HAP-1 (cell line): ENCODE data around the gene MAST4.
"Not testable (repeated sequence)": the region's sequence is repeated elsewhere in the genome, so short reads cannot be mapped to it uniquely, and the experiment has no call there.

Experiments used
- DNase-seq, 2 experiments: peaks; one replicate each; pipeline ENCODE4 v3.0.0-alpha.2; 2016 to 2020; ENCODE audit warnings: low spot score in 2 of 2
- H3K27me3 ChIP-seq: fragments of 250-450 bp; sonication (Bioruptor Pico); 2 replicates; pipeline ENCODE4 v1.5.1; 2020; ENCODE audit warnings: low read depth, mild to moderate bottlenecking, moderate library complexity
- H3K36me3 ChIP-seq: fragments of 250-450 bp; sonication (Bioruptor Pico); replicated peaks from 2 replicates; pipeline ENCODE4 v1.5.1; 2020; ENCODE audit warnings: mild to moderate bottlenecking
- H3K4me1 ChIP-seq: fragments of 250-450 bp; sonication (Bioruptor Pico); 2 replicates; pipeline ENCODE4 v1.5.1; 2020; ENCODE audit warnings: mild to moderate bottlenecking
- H3K4me3 ChIP-seq: fragments of 250-450 bp; sonication (Bioruptor Pico); 2 replicates; pipeline ENCODE4 v1.5.1; 2020; ENCODE audit warnings: mild to moderate bottlenecking, moderate library complexity
- H3K9me3 ChIP-seq: fragments of 250-450 bp; sonication (Bioruptor Pico); 2 replicates; pipeline ENCODE4 v1.5.1; 2020; ENCODE audit warnings: mild to moderate bottlenecking, moderate library complexity
- in situ Hi-C: fragments of 300-500 bp; cut with MboI; formaldehyde crosslinking; loops from 3 replicates; pipeline ENCODE4 v1.14.3; 2020; ENCODE audit warnings: low sequenced_read_pairs, inconsistent platforms, mixed read lengths

The MAST4 gene

DNA sequence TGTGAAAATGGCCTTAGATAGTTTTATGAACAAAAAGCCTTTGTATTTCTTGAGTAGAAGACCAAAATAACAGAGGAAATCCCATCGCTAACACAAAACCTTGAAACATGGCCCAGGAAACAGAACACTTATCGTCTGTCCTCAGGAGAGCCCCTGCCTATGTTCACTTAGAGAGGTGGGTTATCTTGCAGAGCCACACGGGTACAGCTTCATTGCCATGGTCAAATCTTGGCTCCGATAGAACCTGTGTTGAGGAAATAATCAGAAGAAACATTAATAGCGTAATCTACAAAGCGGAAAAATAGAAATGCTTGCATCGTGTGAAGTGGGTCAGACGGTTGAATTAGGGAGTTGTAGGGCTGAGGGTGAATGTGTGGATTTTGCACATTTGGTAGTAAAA is 216.1 kb downstream of the MAST4 start:
- H3K4me1 ChIP-seq, result peaks cover 5% of the 10 kb centered on the region; the same call in 1 of the 2 replicates
- in situ Hi-C loops, result loop anchor here (25.0 kb wide), 1 partner anchor 400 kb away; no protein-coding TSS in a partner anchor
- H3K9me3 ChIP-seq, result no peaks in the 10 kb centered on the region
- no peaks in the 10 kb centered on the region for H3K36me3 ChIP-seq
- peaks cover 88% of the 10 kb centered on the region for H3K27me3 ChIP-seq
- no peak for DNase-seq
- no peak overlapping the region for H3K4me3 ChIP-seq

DNA sequence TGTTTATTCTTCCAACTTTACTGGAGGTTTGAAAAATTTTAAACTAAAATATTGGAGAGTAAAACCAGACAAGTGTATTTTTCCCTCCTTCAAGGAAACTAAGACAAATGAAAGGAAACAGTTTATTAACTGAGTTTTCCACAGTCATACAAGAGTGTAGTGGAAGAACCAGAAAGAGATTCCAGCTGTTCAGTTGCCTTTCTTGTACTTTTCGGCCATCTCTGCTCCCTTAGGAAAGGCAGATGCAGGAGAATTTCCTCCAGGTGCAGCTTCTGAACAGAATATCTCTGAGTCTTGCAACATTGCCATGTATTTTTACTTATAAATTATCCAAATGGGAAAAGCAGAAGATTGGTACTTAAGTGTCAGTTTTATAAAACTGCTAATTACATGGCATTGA is 217.1 kb downstream of the MAST4 start:
- DNase-seq, result no peak
- Histone ChIP-seq H3K4me1 (peaks cover 5% of the 10 kb centered on the region; the same call in 1 of the 2 replicates), H3K36me3 (no peaks in the 10 kb centered on the region), H3K27me3 (peaks cover 80% of the 10 kb centered on the region), H3K4me3 (no peak overlapping the region), H3K9me3 (no peaks in the 10 kb centered on the region)
- in situ Hi-C loops, result loop anchor here (25.0 kb wide), 1 partner anchor 399 kb away; no protein-coding TSS in a partner anchor

DNA sequence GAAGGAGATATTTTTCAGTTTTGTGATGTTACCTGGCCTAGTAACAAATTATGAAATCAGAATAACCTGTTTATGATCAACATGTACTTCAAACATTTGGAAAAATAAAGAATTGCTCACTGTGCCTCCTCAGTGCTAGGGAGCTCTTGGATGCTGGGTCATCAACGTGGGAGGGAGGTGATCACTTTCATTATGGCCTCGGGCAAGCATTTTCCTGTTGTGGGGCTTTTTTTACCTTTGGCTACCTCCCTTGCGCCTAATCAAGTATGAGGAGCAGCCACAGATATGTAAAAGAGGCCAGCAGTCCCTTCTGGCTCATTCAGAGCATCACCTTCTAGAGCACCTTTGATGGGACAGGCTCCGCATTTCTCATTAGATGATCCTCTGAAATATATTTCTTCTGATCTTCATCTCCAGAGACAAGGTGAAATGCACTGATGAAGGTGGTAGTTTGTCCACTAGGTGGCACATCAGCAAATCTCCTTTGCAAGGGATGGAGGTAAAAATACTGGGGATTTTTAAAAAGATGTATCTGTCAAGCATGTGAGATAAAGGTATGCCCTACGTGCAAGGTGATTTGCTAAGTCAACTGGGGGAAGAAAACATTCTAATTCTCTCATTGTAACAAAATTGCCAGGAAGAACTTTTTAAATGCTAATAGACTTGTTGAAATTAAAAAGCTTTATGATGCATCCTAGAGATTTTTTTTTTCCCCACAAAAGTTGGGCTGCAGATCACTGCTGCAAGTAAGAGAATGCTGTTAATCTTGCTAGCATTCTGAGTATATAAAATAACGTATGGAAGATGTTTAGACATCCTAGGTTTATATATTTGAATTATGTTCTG is 218.2 kb downstream of the MAST4 start:
- H3K4me3 ChIP-seq, result no peak overlapping the region
- peaks cover 80% of the 10 kb centered on the region for H3K27me3 ChIP-seq
- peak; percentile 47 to 65 for DNase-seq

DNA sequence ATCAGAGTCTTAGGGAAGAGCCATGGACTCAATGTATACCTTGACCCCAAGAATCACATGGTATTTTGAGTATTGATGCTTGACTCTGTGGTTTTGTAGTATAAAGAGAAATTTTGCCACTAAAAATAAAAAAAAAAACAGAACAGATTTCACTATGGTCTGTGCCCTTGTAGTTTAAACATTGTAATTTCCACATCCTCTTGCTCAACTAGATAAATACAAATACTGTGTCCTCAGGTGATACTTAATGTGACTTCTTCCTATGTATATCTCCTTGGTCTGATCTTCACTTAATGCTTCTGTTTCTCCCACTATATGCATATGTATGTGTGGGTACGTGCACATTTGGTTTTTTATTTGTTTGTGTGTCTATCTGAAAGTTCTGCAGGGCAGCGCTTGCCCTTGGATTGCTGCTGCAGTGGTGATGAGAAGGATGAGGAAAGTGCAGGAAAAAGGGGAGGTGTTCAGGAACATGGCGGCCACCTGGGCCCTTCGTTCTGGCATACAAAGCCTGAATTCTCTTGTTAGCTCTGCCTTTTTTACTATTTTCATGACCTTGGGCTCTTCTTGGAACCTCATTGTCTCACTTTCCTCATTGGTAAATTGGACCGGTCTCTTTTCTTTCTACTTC is 222.2 kb downstream of the MAST4 start:
- Histone ChIP-seq H3K4me1 (peaks cover 5% of the 10 kb centered on the region; the same call in 1 of the 2 replicates), H3K36me3 (no peaks in the 10 kb centered on the region), H3K4me3 (no peak overlapping the region), H3K9me3 (no peaks in the 10 kb centered on the region), H3K27me3 (peaks cover 57% of the 10 kb centered on the region)
- no peak for DNase-seq
- in situ Hi-C loops, result loop anchor here (25.0 kb wide), 1 partner anchor 394 kb away; no protein-coding TSS in a partner anchor

More for the DNA sequence above, 218.2 kb downstream of the MAST4 start:
- Histone ChIP-seq H3K4me1 (peaks cover 5% of the 10 kb centered on the region; the same call in 1 of the 2 replicates), H3K9me3 (no peaks in the 10 kb centered on the region), H3K36me3 (no peaks in the 10 kb centered on the region)
- in situ Hi-C loops, result loop anchor here (25.0 kb wide), 1 partner anchor 398 kb away; no protein-coding TSS in a partner anchor

DNA sequence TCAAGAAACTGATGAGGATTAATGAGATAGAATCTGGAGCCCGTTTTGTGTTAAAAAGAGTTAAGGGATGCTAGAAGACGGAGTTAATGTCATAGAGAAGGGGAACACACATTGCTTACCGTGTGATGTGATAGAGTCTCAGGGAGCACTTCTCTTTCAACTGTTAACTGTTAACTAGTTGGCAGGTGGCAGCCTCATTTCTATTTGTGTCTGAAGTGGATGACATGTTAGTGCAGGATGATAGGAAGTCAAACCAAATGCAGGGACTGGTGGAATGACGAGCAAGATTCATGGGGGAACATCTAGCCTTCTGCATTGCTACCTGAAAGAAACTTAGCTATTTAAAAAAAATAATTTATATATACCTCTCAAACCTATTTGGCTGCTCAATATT is 222.7 kb downstream of the MAST4 start:
- no peak overlapping the region for H3K4me3 ChIP-seq
- no peaks in the 10 kb centered on the region for H3K9me3 ChIP-seq
- peaks cover 52% of the 10 kb centered on the region for H3K27me3 ChIP-seq
- peaks cover 5% of the 10 kb centered on the region; the same call in 1 of the 2 replicates for H3K4me1 ChIP-seq
- in situ Hi-C loops, result loop anchor here (25.0 kb wide), 1 partner anchor 393 kb away; no protein-coding TSS in a partner anchor
- no peak for DNase-seq
- H3K36me3 ChIP-seq, result no peaks in the 10 kb centered on the region

DNA sequence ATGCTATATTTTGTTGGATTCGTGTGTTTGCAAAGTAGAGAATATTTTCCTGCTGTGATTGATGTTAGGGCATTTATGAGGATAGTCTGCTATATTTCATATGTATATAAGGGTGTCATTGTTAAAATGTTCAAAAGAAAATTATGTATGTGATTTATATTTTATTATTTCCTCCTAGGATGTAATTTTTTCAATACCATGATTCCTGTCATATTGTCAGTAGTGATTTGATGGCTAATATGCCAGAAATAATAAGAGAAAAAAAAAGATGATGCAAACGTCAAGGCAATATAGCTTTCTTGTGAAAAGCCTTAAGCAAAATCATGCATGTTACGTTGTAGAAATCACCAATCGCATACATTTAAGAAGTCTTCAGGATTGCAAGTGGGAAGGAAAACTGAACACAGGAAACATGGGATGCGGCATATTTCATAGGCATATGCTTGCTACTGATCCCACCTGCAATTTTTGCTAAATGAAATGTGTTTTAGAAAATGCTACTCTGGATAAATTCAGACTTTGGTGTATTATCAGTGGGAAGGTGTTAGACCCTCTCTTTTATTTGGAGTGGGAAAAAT is 224.5 kb downstream of the MAST4 start:
- H3K36me3 ChIP-seq, result no peaks in the 10 kb centered on the region
- in situ Hi-C loops, result loop anchor here (25.0 kb wide), 1 partner anchor 392 kb away; no protein-coding TSS in a partner anchor
- no peaks in the 10 kb centered on the region for H3K9me3 ChIP-seq
- peaks cover 36% of the 10 kb centered on the region for H3K27me3 ChIP-seq
- DNase-seq, result no peak
- H3K4me3 ChIP-seq, result no peak overlapping the region
- no peaks in the 10 kb centered on the region for H3K4me1 ChIP-seq

DNA sequence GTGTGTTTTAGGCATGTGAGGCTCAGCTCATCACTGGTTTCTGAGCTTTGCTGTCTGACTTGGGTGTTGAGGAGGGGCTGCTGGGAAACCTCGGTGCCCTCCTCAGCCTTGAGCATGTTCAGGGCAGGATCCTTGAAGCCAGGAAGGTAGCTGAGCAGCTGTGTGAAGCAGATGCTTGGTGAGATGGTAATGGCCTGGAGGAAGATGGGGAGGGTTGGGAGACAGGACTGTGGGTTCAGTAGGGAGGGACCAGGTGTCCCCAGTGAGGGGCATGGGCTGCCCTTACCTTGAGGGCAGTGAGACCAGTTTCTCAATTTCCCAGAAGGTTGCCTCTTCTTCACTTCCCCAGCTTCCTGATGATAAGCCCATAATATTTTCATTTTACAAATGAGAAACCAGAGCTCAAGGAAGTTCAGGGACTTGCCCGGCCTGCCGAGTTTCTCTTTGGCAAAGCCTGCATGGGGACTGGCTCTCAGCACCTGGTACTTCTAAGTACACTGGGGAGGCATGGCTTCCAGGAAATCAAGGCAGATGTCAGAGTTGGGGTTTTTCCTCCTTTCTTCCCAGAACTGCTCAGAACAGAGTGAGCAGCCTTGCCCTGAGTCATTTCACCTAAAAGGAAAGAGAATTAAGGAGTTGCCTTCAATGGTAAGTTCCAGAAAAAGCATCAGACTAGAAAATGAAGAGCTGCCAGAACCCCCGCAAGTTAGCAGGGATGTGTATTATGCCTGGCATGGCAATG is 225.7 kb downstream of the MAST4 start:
- Histone ChIP-seq H3K36me3 (no peaks in the 10 kb centered on the region), H3K4me3 (no peak overlapping the region), H3K4me1 (no peaks in the 10 kb centered on the region), H3K9me3 (no peaks in the 10 kb centered on the region), H3K27me3 (peaks cover 26% of the 10 kb centered on the region)
- in situ Hi-C loops, result loop anchor here (25.0 kb wide), 1 partner anchor 390 kb away; no protein-coding TSS in a partner anchor
- no peak for DNase-seq

DNA sequence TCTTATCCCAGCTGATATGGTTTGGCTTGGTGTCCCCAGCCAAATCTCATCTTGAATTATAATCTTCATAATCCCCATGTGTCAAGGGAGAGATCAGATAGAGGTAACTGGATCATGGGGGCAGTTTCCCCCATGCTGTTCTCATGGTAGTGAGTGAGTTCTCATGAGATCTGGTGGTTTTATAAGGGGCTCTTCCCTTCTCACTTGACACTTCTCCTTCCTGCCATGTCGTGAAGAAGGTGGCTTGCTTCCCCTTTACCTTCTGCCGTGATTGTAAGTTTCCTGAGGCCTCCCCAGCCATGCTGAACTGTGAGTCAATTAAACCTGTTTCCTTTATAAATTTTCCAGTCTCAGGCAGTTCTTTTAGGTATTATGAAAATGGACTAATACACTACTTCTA is 226.7 kb downstream of the MAST4 start:
- H3K9me3 ChIP-seq, DNase-seq, H3K36me3 ChIP-seq, H3K4me3 ChIP-seq, H3K4me1 ChIP-seq: not testable (repeated sequence)
- in situ Hi-C loops, result loop anchor here (25.0 kb wide), 1 partner anchor 389 kb away; no protein-coding TSS in a partner anchor
- peaks cover 23% of the 10 kb centered on the region for H3K27me3 ChIP-seq

DNA sequence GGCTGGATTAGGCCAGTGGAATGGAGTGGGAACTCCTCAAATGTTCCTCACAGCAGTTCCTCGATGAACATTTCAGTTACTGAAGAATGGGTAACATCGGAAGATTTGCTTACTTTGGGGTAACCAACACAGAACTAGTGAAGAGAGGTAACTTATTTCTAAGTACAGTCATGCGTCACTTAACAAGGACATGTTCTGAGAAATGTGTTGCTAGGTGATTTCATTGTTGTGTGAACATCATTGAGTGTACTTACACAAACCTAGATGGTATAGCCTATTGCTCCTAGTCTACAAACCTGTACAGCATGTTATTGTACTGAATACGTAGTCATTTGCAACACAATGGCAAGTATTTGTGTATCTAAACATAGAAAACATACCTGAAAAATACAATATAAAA is 228.3 kb downstream of the MAST4 start:
- no peaks in the 10 kb centered on the region for H3K9me3 ChIP-seq
- no peak overlapping the region for H3K4me3 ChIP-seq
- peaks cover 6% of the 10 kb centered on the region for H3K4me1 ChIP-seq
- peaks cover 12% of the 10 kb centered on the region for H3K27me3 ChIP-seq
- no peaks in the 10 kb centered on the region for H3K36me3 ChIP-seq
- DNase-seq, result no peak
- in situ Hi-C loops, result loop anchor here (25.0 kb wide), 1 partner anchor 388 kb away; no protein-coding TSS in a partner anchor

DNA sequence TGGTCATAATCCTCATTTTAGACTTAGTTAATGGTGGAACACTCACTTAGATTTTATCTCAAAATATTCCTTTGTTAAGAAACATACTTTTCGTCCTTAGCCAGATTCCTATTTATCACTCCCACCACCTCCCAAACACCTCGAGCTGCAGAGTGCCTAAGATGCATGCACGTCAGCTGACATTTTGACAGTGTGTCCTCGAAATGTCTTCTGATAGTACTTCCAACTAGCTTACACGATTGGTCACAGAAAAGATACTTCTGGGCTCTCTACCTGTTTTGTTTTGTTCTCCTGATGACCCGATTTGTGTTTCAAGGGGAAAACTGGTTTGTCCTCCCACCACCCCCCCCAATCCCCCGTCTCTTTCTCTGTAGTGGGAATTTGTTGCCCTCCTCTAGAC is 230.1 kb downstream of the MAST4 start:
- H3K4me1 ChIP-seq, result peaks cover 18% of the 10 kb centered on the region
- H3K27me3 ChIP-seq, result peaks cover 2% of the 10 kb centered on the region; the same call in 1 of the 2 replicates
- in situ Hi-C loops, result no loop called here
- DNase-seq, result no peak
- H3K36me3 ChIP-seq, result no peaks in the 10 kb centered on the region
- H3K4me3 ChIP-seq, result no peak overlapping the region
- H3K9me3 ChIP-seq, result no peaks in the 10 kb centered on the region

DNA sequence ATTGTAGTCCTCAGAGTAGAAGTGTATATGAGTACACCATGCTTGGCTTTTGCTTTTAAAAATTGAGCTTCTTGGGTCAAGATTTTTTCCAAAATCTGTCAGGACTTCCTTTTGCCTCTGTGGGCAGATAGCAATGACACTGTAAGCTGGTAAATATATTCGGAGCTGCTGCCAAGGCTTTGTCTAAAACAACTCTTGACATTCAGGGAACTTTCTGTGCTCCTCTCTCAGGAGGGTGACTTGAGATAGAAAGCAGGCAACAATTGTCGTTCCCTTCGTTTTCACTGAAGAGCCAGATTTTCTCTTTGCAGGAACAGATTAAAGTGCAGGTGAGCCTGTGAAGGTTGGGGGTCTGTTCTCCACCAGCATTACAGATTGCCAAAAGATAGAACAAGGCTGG is 230.5 kb downstream of the MAST4 start:
- Histone ChIP-seq H3K9me3 (no peaks in the 10 kb centered on the region), H3K36me3 (no peaks in the 10 kb centered on the region), H3K27me3 (peaks cover 2% of the 10 kb centered on the region; the same call in 1 of the 2 replicates), H3K4me3 (no peak overlapping the region), H3K4me1 (peaks cover 18% of the 10 kb centered on the region)
- DNase-seq, result no peak
- in situ Hi-C loops, result no loop called here

DNA sequence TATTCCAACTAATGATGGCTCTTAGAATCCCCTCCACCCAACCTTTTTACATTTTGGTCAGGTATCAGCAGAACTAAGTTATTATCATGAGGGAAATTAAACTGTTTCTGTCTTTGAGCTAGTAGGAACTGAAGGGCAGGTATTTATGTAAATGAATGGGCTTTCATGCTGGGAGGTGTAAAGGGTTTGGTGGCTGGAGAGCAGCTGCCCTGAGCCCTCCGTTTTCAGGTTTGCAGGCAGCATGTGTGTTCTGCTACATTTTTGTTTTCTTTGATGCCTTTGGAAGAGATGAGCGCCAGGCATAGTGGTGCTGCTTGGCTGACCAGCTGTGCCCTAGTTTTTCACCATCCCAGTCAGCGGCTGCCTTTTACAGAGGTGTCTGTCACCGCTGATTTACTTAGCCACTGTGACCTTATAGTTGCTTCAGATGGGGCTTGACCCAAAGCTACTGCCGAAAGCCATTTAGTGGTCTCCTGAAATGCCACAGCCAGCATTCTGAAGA is 231.9 kb downstream of the MAST4 start:
- no peaks in the 10 kb centered on the region for H3K9me3 ChIP-seq
- peaks cover 2% of the 10 kb centered on the region; the same call in 1 of the 2 replicates for H3K27me3 ChIP-seq
- H3K4me3 ChIP-seq, result no peak overlapping the region
- DNase-seq, result no peak
- in situ Hi-C loops, result no loop called here
- peaks cover 18% of the 10 kb centered on the region for H3K4me1 ChIP-seq
- H3K36me3 ChIP-seq, result no peaks in the 10 kb centered on the region
